T-cell (primary cell): Measurements from ENCODE around the gene S1PR2. TPM values are rescaled to one million over a fixed set of nuclear protein-coding genes. Genes with fewer than 3 reads are reported as not detected.
"Not testable (repeated sequence)": the region's sequence is repeated elsewhere in the genome, so short reads cannot be mapped to it uniquely, and the experiment has no call there.

Experiments
- ATAC-seq, 4 experiments: fragments of 200-7000 bp in 3 of 4; fragments of 150-1000 bp in 1 of 4; cut with Tn5 transposase; replicated peaks in 1 of 4; 1 replicate in 3 of 4; 2 replicates in 1 of 4; pipeline ENCODE4 v1.10.0; 2021; ENCODE audit warnings: moderate library complexity in 3 of 4, mild to moderate bottlenecking in 2 of 4, moderate number of reproducible peaks in 1 of 4
- CTCF ChIA-PET, 2 donors: fragments of 300-600 bp; sonication (Branson Sonifier 250); formaldehyde crosslinking; loops; one replicate each; lab custom pipeline; 2022; ENCODE audit warnings: antibody characterized with exemption in 2 of 2; lab: Charles Lee
- POLR2A ChIA-PET, 2 donors: fragments of 300-600 bp; sonication (Branson Sonifier 250); formaldehyde crosslinking; loops; one replicate each; lab custom pipeline; 2022; ENCODE audit warnings: antibody characterized with exemption in 2 of 2; lab: Charles Lee
- DNase-seq, 35 experiments: peaks; one replicate each; pipeline versions ENCODE4 v3.0.0 to v3.0.0-alpha.2; 2013 to 2023
- H3K27ac ChIP-seq: one replicate; pipeline ENCODE4 v1.5.1; 2013; ENCODE audit warnings: low read length
- H3K27me3 ChIP-seq, 2 experiments: replicated peaks in 1 of 2; 1 replicate in 1 of 2; 2 replicates in 1 of 2; pipeline versions ENCODE4 v1.6.1 to v1.7.0; 2013; ENCODE audit warnings: low read length in 1 of 2, mixed read lengths in 1 of 2; ENCODE audit not compliant: control insufficient read depth in 2 of 2, insufficient read depth in 2 of 2; ENCODE audit errors: extremely low read depth in 1 of 2
- H3K36me3 ChIP-seq, 2 donors: 1 replicate in 1 of 2; 2 replicates in 1 of 2; pipeline versions ENCODE4 v1.6.1 to v1.7.0; 2013; ENCODE audit warnings: low read length in 1 of 2; ENCODE audit not compliant: control insufficient read depth in 2 of 2, insufficient read depth in 1 of 2; ENCODE audit errors: extremely low read depth in 1 of 2
- H3K4me1 ChIP-seq, 2 experiments: 1 replicate in 1 of 2; 2 replicates in 1 of 2; pipeline versions ENCODE4 v1.6.1 to v1.7.0; 2013; ENCODE audit warnings: low read length in 2 of 2, mixed read lengths in 1 of 2; ENCODE audit not compliant: insufficient read depth in 2 of 2, control insufficient read depth in 1 of 2; ENCODE audit errors: extremely low read depth in 1 of 2
- H3K4me3 ChIP-seq, 2 donors: 1 replicate in 1 of 2; 2 replicates in 1 of 2; pipeline versions ENCODE4 v1.5.1 to v1.7.0; 2013; ENCODE audit warnings: mild to moderate bottlenecking in 2 of 2, low read length in 1 of 2, moderate library complexity in 1 of 2; ENCODE audit not compliant: control insufficient read depth in 1 of 2; ENCODE audit errors: extremely low read depth in 1 of 2
- H3K9me3 ChIP-seq: 2 replicates; pipeline ENCODE4 v1.7.0; 2013
- H3K27ac Mint-ChIP-seq, 2 donors: one replicate each; pipeline ENCODE4 v1.8.0; 2020 to 2021; ENCODE audit warnings: mild to moderate bottlenecking in 2 of 2, mixed read lengths in 2 of 2
- H3K27me3 Mint-ChIP-seq, 2 donors: one replicate each; pipeline ENCODE4 v1.8.0; 2021 to 2022; ENCODE audit warnings: mixed read lengths in 2 of 2
- H3K36me3 Mint-ChIP-seq: one replicate; pipeline ENCODE4 v1.8.0; 2021; ENCODE audit warnings: mixed read lengths
- H3K4me1 Mint-ChIP-seq, 3 donors: one replicate each; pipeline ENCODE4 v1.8.0; 2020 to 2022; ENCODE audit warnings: mixed read lengths in 3 of 3, mild to moderate bottlenecking in 1 of 3
- H3K4me3 Mint-ChIP-seq, 3 donors: one replicate each; pipeline ENCODE4 v1.8.0; 2020 to 2022; ENCODE audit warnings: mild to moderate bottlenecking in 3 of 3, mixed read lengths in 3 of 3, moderate library complexity in 3 of 3
- H3K9me3 Mint-ChIP-seq, 3 donors: one replicate each; pipeline ENCODE4 v1.8.0; 2020 to 2022; ENCODE audit warnings: mixed read lengths in 3 of 3
- WGBS: methylation state at CpG from one replicate; pipeline ENCODE4 v1.1.5; 2013; ENCODE audit warnings: missing lambda C conversion rate; ENCODE audit not compliant: insufficient coverage; 5-methylcytosine and 5-hydroxymethylcytosine counted together
- total RNA-seq, 35 experiments: library from RNA in 6 of 35; stranded (reverse) in 6 of 35; fragments of 120-200 nt in 1 of 35; gene quantifications; one replicate each; pipeline versions ENCODE4 v1.2.1 to v1.2.4 and lab custom pipeline; 2013 to 2026

S1PR2 gene
- total RNA-seq, 5 donors from 2014 or later (not counting 1 experiment from before 2014, with no cell fraction given), result 6.2 to 11.4 (median 9.8) TPM

DNA sequence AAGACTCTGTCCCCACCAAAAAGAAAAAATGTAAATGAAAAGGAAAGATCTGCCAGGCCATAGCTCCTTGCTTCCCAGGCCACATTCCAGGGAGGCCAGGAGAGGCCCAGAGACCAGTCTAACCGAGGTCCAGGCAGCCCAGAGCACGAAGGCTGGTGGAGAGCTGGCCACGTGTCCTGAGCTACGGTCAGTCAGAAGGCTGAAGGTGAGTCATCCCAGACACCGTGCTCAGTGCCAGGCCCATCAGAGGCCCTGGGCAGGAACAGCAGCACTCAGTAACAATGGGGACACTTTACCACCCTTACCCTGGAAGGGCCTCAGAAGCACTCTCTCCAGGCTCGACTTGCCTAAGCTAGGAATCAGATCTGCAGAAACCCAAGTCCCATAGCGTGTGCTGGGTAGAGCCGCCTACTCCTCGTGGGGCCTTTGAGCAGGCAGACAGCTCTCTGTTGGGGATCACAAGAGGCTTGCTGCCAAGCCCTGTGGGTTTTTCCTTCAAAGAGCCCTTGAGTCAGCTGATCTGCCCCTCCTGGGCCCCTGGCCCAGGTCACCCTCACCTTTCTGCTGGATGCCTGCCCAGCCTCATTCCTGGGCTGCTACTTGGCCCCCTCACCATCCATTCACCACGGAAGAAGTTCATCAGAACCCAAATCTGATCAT lies 24.8 kb downstream of the S1PR2 start:
- H3K4me1 ChIP-seq, result no peaks in the 10 kb centered on the region
- POLR2A ChIA-PET, result interaction anchor here in 1 of 2 donors (0.6 kb wide), 1 partner anchor 168 kb away, joined by 4 read pairs; no protein-coding TSS in a partner anchor

DNA sequence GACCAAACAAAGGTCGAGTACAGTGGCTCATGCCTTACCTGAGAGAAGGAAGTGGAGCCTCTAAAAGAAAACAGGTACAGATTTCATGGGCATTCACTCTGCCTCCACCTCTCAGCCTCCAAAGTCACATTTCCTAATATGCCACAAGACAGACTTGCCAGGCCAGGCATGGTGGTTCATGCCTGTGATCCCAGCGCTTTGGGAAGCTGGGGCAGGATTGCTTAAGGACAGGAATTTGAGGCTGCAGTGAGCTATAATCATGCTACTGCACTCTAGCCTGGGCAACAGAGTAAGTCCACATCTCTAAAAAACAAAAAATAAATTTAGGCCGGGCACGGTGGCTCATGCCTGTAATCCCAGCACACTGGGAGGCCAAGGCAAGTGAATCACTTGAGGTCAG lies 25.5 kb downstream of the S1PR2 start:
- Histone ChIP-seq H3K9me3 (no peaks in the 10 kb centered on the region), H3K27me3 (no peaks in the 10 kb centered on the region), H3K27ac (no peak overlapping the region), H3K36me3 (no peaks in the 10 kb centered on the region), H3K4me3 (no peak overlapping the region), H3K4me1 (no peaks in the 10 kb centered on the region)
- ChIA-PET CTCF (no interaction called here), POLR2A (interaction anchor here in 1 of 2 donors (0.6 to 0.7 kb wide), 2 partner anchors 169 to 1381 kb away, joined by 3 to 4 read pairs; no protein-coding TSS in a partner anchor)
- WGBS, result 82% methylated on average over 3 of the region's 4 CpGs
- DNase-seq, result no peak
- Mint-ChIP-seq H3K27ac (no peak overlapping the region), H3K27me3 (no peaks in the 10 kb centered on the region), H3K4me3 (no peak overlapping the region), H3K4me1 (peaks cover 0 to 4% (median 0%) of the 10 kb centered on the region in 3 donors), H3K9me3 (peaks cover 0 to 8% (median 3%) of the 10 kb centered on the region in 3 donors), H3K36me3 (peaks cover 7% of the 10 kb centered on the region)
- no peak for ATAC-seq

More for the DNA sequence above, 24.8 kb downstream of the S1PR2 start:
- ATAC-seq (no peak), DNase-seq (no peak)
- Mint-ChIP-seq H3K27ac (no peak overlapping the region), H3K36me3 (peaks cover 7% of the 10 kb centered on the region), H3K27me3 (no peaks in the 10 kb centered on the region), H3K4me3 (no peak overlapping the region), H3K4me1 (peaks cover 0 to 4% (median 0%) of the 10 kb centered on the region in 3 donors), H3K9me3 (peaks cover 0 to 8% (median 3%) of the 10 kb centered on the region in 3 donors)
- CTCF ChIA-PET, result no interaction called here
- Histone ChIP-seq H3K9me3 (no peaks in the 10 kb centered on the region), H3K27ac (no peak overlapping the region), H3K27me3 (no peaks in the 10 kb centered on the region), H3K4me3 (no peak overlapping the region), H3K36me3 (no peaks in the 10 kb centered on the region)
- WGBS, result 84% methylated on average over 10 of the region's 10 CpGs

DNA sequence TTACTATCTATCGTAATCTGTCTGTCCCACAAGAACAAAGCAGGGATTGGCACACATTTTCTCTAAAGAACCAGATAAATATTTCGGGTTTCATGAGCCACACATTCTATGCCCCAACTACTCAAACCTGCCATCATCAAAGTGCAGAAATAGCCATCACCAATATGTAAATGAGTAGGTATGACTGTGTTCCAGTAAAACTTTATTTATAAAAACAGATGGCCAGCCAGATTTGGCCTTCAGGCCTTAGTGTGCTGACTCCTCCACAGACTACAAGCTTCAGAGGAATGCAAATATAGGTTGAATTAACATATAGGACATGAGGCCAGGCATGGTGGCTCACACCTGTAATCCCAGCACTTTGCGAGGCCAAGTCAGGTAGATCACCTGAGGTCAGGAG lies 27.4 kb downstream of the S1PR2 start:
- CTCF ChIA-PET, result no interaction called here

DNA sequence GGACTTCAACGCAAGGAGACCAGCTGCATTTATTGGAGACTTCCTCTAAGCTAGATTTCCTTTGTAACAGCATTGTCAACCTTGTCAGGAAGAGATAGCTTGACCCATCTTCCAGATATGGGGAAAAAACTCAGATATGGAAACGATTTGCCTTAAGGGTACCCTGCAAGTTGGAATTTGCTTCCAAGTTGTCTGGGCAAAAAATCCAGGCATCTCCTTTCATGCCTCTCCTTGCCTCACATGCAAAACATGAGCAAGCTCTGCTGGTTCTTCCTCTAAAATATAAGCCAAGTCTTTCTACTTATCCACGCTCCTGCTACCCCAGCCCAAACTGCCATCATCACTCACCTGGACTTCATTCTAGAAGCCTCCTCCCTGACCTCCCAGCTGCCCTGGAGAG lies 30.0 kb downstream of the S1PR2 start:
- H3K27ac ChIP-seq, result no peak overlapping the region
- Mint-ChIP-seq H3K27ac (no peak overlapping the region), H3K4me3 (no peak overlapping the region), H3K4me1 (peaks cover 6 to 10% (median 10%) of the 10 kb centered on the region in 3 donors), H3K9me3 (no peaks in the 10 kb centered on the region), H3K36me3 (no peaks in the 10 kb centered on the region), H3K27me3 (no peaks in the 10 kb centered on the region)
- no peak for DNase-seq
- WGBS, result 93% methylated on average over 3 of the region's 3 CpGs
- no peak overlapping the region for H3K4me3 ChIP-seq
- CTCF ChIA-PET, result no interaction called here
- no peaks in the 10 kb centered on the region for H3K36me3 ChIP-seq
- H3K9me3 ChIP-seq, result no peaks in the 10 kb centered on the region
- ATAC-seq, result no peak
- POLR2A ChIA-PET, result no interaction called here
- H3K27me3 ChIP-seq, result no peaks in the 10 kb centered on the region
- H3K4me1 ChIP-seq, result peaks cover 0 to 4% of the 10 kb centered on the region in 2 experiments

More for the DNA sequence above, 27.4 kb downstream of the S1PR2 start:
- H3K27ac Mint-ChIP-seq, result no peak overlapping the region
- Histone ChIP-seq H3K9me3 (no peaks in the 10 kb centered on the region), H3K4me1 (peaks cover 0 to 4% of the 10 kb centered on the region in 2 experiments), H3K36me3 (no peaks in the 10 kb centered on the region), H3K27ac (no peak overlapping the region), H3K27me3 (no peaks in the 10 kb centered on the region), H3K4me3 (no peak overlapping the region)
- no CpG with 5 or more reads among the region's 3 CpGs for WGBS
- peaks cover 0 to 8% (median 3%) of the 10 kb centered on the region in 3 donors for H3K9me3 Mint-ChIP-seq
- POLR2A ChIA-PET, result no interaction called here
- H3K4me3 Mint-ChIP-seq, result no peak overlapping the region
- H3K27me3 Mint-ChIP-seq, result no peaks in the 10 kb centered on the region
- no peak for ATAC-seq
- peaks cover 3 to 9% (median 5%) of the 10 kb centered on the region in 3 donors for H3K4me1 Mint-ChIP-seq
- DNase-seq, result no peak
- peaks cover 7% of the 10 kb centered on the region for H3K36me3 Mint-ChIP-seq

DNA sequence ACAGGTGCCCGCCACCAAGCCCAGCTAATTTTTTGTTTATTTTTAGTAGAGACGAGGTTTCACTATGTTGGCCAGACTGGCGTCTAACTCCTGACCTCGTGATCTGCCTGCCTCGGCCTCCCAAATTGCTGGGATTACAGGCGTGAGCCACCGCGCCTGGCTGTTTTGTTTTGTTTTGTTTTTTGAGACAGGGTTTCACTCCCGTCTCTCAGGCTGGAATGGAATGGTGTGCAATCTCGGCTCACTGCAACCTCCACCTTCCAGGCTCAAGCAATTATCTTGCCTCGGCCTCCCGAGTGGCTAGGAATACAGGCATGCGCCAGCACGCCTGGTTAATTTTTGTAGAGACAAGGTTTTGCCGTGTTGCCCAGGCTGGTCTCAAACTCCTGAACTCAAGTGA lies 31.0 kb downstream of the S1PR2 start:
- ChIA-PET CTCF (interaction anchor here (0.6 to 0.7 kb wide), 2 partner anchors 29 to 104 kb away, joined by 3 read pairs; no protein-coding TSS in a partner anchor), POLR2A (interaction anchor here in 1 of 2 donors (0.6 kb wide), 2 partner anchors 19 to 23 kb away, joined by 3 to 5 read pairs; no protein-coding TSS in a partner anchor)
- not testable (repeated sequence) for H3K4me3 Mint-ChIP-seq, H3K9me3 Mint-ChIP-seq, DNase-seq, H3K27ac Mint-ChIP-seq, H3K4me3 ChIP-seq, ATAC-seq, H3K9me3 ChIP-seq, H3K36me3 ChIP-seq, H3K36me3 Mint-ChIP-seq, H3K27ac ChIP-seq, H3K27me3 ChIP-seq, H3K27me3 Mint-ChIP-seq
- 97% methylated on average over 4 of the region's 15 CpGs for WGBS
- peaks cover 2 to 10% of the 10 kb centered on the region in 2 experiments for H3K4me1 ChIP-seq
- peaks cover 9 to 14% (median 11%) of the 10 kb centered on the region in 3 donors for H3K4me1 Mint-ChIP-seq

DNA sequence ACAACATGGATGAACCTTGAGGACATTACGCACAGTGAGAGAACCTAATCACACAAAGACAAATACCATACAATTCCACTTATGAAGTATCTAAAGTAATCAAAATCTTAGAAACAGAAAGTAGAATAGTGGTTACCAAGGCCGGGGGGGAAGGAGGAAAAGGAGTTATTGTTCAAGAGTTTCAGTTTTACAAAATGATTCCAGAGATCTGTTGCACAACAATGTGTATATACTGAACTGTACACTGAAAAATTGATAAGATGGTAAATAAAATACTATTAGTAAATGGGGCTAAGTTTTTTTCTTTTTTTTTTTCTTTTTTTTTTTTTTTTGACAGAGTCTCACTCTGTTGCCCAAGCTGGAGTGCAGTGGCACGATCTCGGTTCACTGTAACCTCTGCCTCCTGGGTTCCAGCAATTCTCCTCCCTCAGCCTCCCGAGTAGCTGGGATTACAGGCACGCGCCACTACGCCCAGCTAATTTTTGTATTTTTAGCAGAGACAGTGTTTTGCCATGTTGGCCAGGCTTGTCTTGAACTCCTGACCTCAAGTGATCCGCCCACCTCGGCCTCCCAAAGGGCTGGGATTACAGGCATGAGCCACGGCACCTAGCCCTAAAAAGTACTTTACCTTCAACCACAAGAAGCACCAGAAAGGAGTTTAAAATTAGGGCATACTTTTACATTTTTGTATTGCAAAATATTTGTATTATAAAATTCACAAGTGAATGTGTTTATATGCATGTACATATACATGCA lies 32.1 kb downstream of the S1PR2 start:
- H3K36me3 Mint-ChIP-seq, ATAC-seq, H3K9me3 ChIP-seq, H3K27me3 ChIP-seq, H3K9me3 Mint-ChIP-seq, H3K36me3 ChIP-seq, H3K27me3 Mint-ChIP-seq: not testable (repeated sequence)
- Mint-ChIP-seq H3K4me3 (peak overlapping the region; percentile 9 to 62 (median 53)), H3K4me1 (peaks cover 14 to 19% (median 15%) of the 10 kb centered on the region in 3 donors), H3K27ac (peak overlapping the region; percentile 81 to 88)
- no CpG with 5 or more reads among the region's 11 CpGs for WGBS
- H3K27ac ChIP-seq, result peak overlapping the region; percentile 41
- POLR2A ChIA-PET, result interaction anchor here in 1 of 2 donors (0.7 kb wide), 1 partner anchor 26 kb away, joined by 8 read pairs; no protein-coding TSS in a partner anchor
- peaks cover 2 to 16% of the 10 kb centered on the region in 2 experiments for H3K4me1 ChIP-seq
- peak in 1 of 35 experiments; percentile 34 for DNase-seq
- CTCF ChIA-PET, result interaction anchor here in 1 of 2 donors (0.6 kb wide), 1 partner anchor 64 kb away, joined by 3 read pairs; no protein-coding TSS in a partner anchor
- H3K4me3 ChIP-seq, result peak overlapping the region in 1 of 2 donors; percentile 15
